ENCODE measurements around the gene HMGN1.

GRCh38 chr21:39363607-39364555 lies 15.0 kb upstream of the HMGN1 start:
- TF ChIP-seq SMC3 (IDR thresholded peaks at IDR 0.05; ENCODE audit: low read depth, low read length) (no peak), CTCF (IDR thresholded peaks at IDR 0.05) (no peak), RAD21 (IDR thresholded peaks at IDR 0.05; ENCODE audit: low read length) (no peak), EZH2phosphoT487 (IDR thresholded peaks at IDR 0.05; ENCODE audit: borderline replicate concordance, low read depth) (no peak), NFIC (IDR thresholded peaks at IDR 0.05; ENCODE audit: borderline replicate concordance) (no peak), POLR2AphosphoS5 (IDR thresholded peaks at IDR 0.05; ENCODE audit: low read depth, low read length) (no peak), USF1 (IDR thresholded peaks at IDR 0.05; ENCODE audit: borderline replicate concordance, low read depth) (no peak), MAX (IDR thresholded peaks at IDR 0.05; ENCODE audit: low read depth) (no peak), TEAD4 (IDR thresholded peaks at IDR 0.05; ENCODE audit: borderline replicate concordance, insufficient read depth) (no peak), FOXM1 (IDR thresholded peaks at IDR 0.05; ENCODE audit: low read depth) (no peak), TAF1 (IDR thresholded peaks at IDR 0.05; ENCODE audit: borderline replicate concordance, low read depth, low read length) (no peak), ELF1 (IDR thresholded peaks at IDR 0.05) (no peak), MXI1 (IDR thresholded peaks at IDR 0.05; ENCODE audit: low read depth, low read length) (no peak)

Measured in SK-N-SH (cell line).